HEK293 (cell line): ENCODE data around the gene IL15.

ENCODE experiments used
- CTCF ChIA-PET: fragments of 350-600 bp; formaldehyde crosslinking; extraction: SDS; loops from one replicate; lab custom pipeline; 2021; ENCODE audit warnings: antibody characterized with exemption; lab: Yijun Ruan, JAX
- POLR2A ChIA-PET: fragments of 300-600 bp; formaldehyde crosslinking; extraction: SDS; loops from one replicate; lab custom pipeline; 2020; ENCODE audit warnings: antibody characterized with exemption, inconsistent platforms; lab: Yijun Ruan, JAX
- H3K27ac ChIP-seq: fragments of 200-500 bp; sonication (Bioruptor generic); 2 replicates; pipeline ENCODE4 v1.5.1; 2014; ENCODE audit warnings: low read depth, low read length, control low read depth, inconsistent platforms; ENCODE audit errors: extremely low read depth
- H3K36me3 ChIP-seq, 2 experiments: fragments of 200-500 bp in 1 of 2; sonication (Bioruptor generic) in 1 of 2; 1 replicate in 1 of 2; 2 replicates in 1 of 2; pipeline ENCODE4 v1.5.1; 2014 to 2017; ENCODE audit warnings: inconsistent platforms in 2 of 2, low read length in 2 of 2; ENCODE audit not compliant: control insufficient read depth in 2 of 2, insufficient read depth in 1 of 2
- H3K4me1 ChIP-seq: fragments of 200-500 bp; sonication (Bioruptor generic); 2 replicates; pipeline ENCODE4 v1.5.1; 2014; ENCODE audit warnings: mild to moderate bottlenecking, low read length, inconsistent platforms; ENCODE audit not compliant: control insufficient read depth, insufficient read depth
- H3K4me3 ChIP-seq: 2 replicates; pipeline ENCODE4 v1.5.1; 2011; ENCODE audit warnings: low read depth, mild to moderate bottlenecking, control low read depth, low read length, moderate library complexity
- H3K9me3 ChIP-seq: fragments of 200-500 bp; sonication (Bioruptor generic); 2 replicates; pipeline ENCODE4 v1.5.1; 2014; ENCODE audit warnings: low read depth, low read length, inconsistent platforms; ENCODE audit not compliant: control insufficient read depth, insufficient read depth
- GLIS2 ChIP-seq: fragments of 450-650 bp; formaldehyde crosslinking; IDR thresholded peaks from 2 replicates; pipeline ENCODE4 v1.5.1; 2016; ENCODE audit warnings: missing biosample characterization, missing genetic modification characterization
- HIC1 ChIP-seq: fragments of 450-650 bp; formaldehyde crosslinking; IDR thresholded peaks from 2 replicates; pipeline ENCODE4 v1.5.1; 2016; ENCODE audit warnings: missing biosample characterization, missing genetic modification characterization
- HOXD13 ChIP-seq: sonication (generic); formaldehyde crosslinking; IDR thresholded peaks from 2 replicates; pipeline ENCODE4 v1.8.0; 2022; ENCODE audit warnings: missing genetic modification reagents, borderline replicate concordance
- PATZ1 ChIP-seq: fragments of 450-650 bp; formaldehyde crosslinking; IDR thresholded peaks from 2 replicates; pipeline ENCODE4 v1.5.1; 2016; ENCODE audit warnings: missing biosample characterization, missing genetic modification characterization
- PBX3 ChIP-seq: sonication (generic); formaldehyde crosslinking; IDR thresholded peaks from 2 replicates; pipeline ENCODE4 v1.8.1; 2022; ENCODE audit warnings: mild to moderate bottlenecking, moderate library complexity, missing genetic modification reagents
- ZNF211 ChIP-seq: fragments of 450-650 bp; formaldehyde crosslinking; IDR thresholded peaks from 2 replicates; pipeline ENCODE4 v1.5.1; 2016; ENCODE audit warnings: low read depth, missing biosample characterization, missing genetic modification characterization
- ZNF248 ChIP-seq: fragments of 450-650 bp; formaldehyde crosslinking; IDR thresholded peaks from 2 replicates; pipeline ENCODE4 v1.5.1; 2017; ENCODE audit warnings: missing biosample characterization, missing genetic modification characterization
- ZNF280C ChIP-seq: fragments of 450-650 bp; formaldehyde crosslinking; IDR thresholded peaks from 2 replicates; pipeline ENCODE4 v1.5.1; 2016; ENCODE audit warnings: missing biosample characterization, missing genetic modification characterization
- ZNF350 ChIP-seq: fragments of 450-650 bp; formaldehyde crosslinking; IDR thresholded peaks from 2 replicates; pipeline ENCODE4 v1.5.0; 2017; ENCODE audit warnings: missing biosample characterization, mild to moderate bottlenecking, missing genetic modification characterization
- ZNF354C ChIP-seq: fragments of 450-650 bp; formaldehyde crosslinking; IDR thresholded peaks from 2 replicates; pipeline ENCODE4 v1.5.1; 2016; ENCODE audit warnings: missing biosample characterization, missing genetic modification characterization, low read depth, borderline replicate concordance
- ZNF391 ChIP-seq: fragments of 450-650 bp; formaldehyde crosslinking; IDR thresholded peaks from 2 replicates; pipeline ENCODE4 v1.5.1; 2016; ENCODE audit warnings: low read depth, missing biosample characterization, missing genetic modification characterization, borderline replicate concordance
- ZNF514 ChIP-seq: fragments of 450-650 bp; formaldehyde crosslinking; IDR thresholded peaks from 2 replicates; pipeline ENCODE4 v1.5.1; 2016; ENCODE audit warnings: missing biosample characterization, missing genetic modification characterization
- ZNF561 ChIP-seq: fragments of 450-650 bp; IDR thresholded peaks from 2 replicates; pipeline ENCODE4 v1.5.1; 2018; ENCODE audit warnings: missing biosample characterization, missing genetic modification characterization, borderline replicate concordance
- ZNF707 ChIP-seq: fragments of 450-650 bp; formaldehyde crosslinking; IDR thresholded peaks from 2 replicates; pipeline ENCODE4 v1.5.1; 2016; ENCODE audit warnings: missing biosample characterization, missing genetic modification characterization
- ZNF830 ChIP-seq: fragments of 450-650 bp; IDR thresholded peaks from 2 replicates; pipeline ENCODE4 v1.5.0; 2018; ENCODE audit warnings: missing biosample characterization, missing genetic modification characterization, low read depth, mild to moderate bottlenecking, moderate library complexity
- ZSCAN5A ChIP-seq: fragments of 450-650 bp; formaldehyde crosslinking; IDR thresholded peaks from 2 replicates; pipeline ENCODE4 v1.5.1; 2016; ENCODE audit warnings: missing biosample characterization, missing genetic modification characterization

IL15 gene

GRCh38 chr4:141659539-141659938 is 23.2 kb downstream of the IL15 start (continued):
- TF ChIP-seq ZNF391 (tag by site-specific recombination), result no peak
- TF ChIP-seq ZNF280C, result no peak
- no peak for TF ChIP-seq ZNF211 (tag by site-specific recombination)

GRCh38 chr4:141660880-141661279 is 24.5 kb downstream of the IL15 start:
- CTCF ChIA-PET, result no interaction called here
- Histone ChIP-seq H3K4me3 (no peak overlapping the region), H3K4me1 (no peaks in the 10 kb centered on the region), H3K27ac (no peak overlapping the region), H3K9me3 (no peaks in the 10 kb centered on the region), H3K36me3 (no peaks in the 10 kb centered on the region)
- TF ChIP-seq GLIS2 (tag by site-specific recombination) (no peak), PATZ1 (tag by site-specific recombination) (no peak), ZNF350 (tag by site-specific recombination) (no peak), HOXD13 (CRISPR knock-in tag) (no peak), PBX3 (CRISPR knock-in tag) (no peak), ZNF248 (tag by site-specific recombination) (no peak), ZNF561 (tag by site-specific recombination) (no peak), ZNF707 (no peak), HIC1 (tag by site-specific recombination) (no peak), ZNF354C (tag by site-specific recombination) (no peak), ZSCAN5A (no peak), ZNF514 (no peak), ZNF830 (tag by site-specific recombination) (no peak)
- POLR2A ChIA-PET, result no interaction called here
